Stimulated activated naive B cell treated with anti-CD40 and anti-IgM and Interleukin-4, amounts not matched to agents 10 μg/mL and 1 μg/mL and 100 μg/mL, for 72 hours (primary cell): Measurements from ENCODE around the gene IQCM.

Experiments
- ATAC-seq, 2 donors: fragments of 150-1000 bp; cut with Tn5 transposase; replicated peaks; 2 replicates each; pipeline ENCODE4 v1.10.0; 2021; ENCODE audit warnings: moderate library complexity in 1 of 2
- DNase-seq: peaks from one replicate; pipeline ENCODE4 v3.0.0; 2021
- H3K27ac Mint-ChIP-seq: one replicate; pipeline ENCODE4 v1.8.0; 2022; ENCODE audit warnings: mild to moderate bottlenecking, mixed read lengths
- H3K27me3 Mint-ChIP-seq, 2 donors: one replicate each; pipeline ENCODE4 v1.8.0; 2022; ENCODE audit warnings: mixed read lengths in 2 of 2
- H3K36me3 Mint-ChIP-seq, 2 donors: one replicate each; pipeline ENCODE4 v1.8.0; 2022; ENCODE audit warnings: mixed read lengths in 2 of 2, mild to moderate bottlenecking in 1 of 2
- H3K4me1 Mint-ChIP-seq, 2 donors: one replicate each; pipeline ENCODE4 v1.8.0; 2022; ENCODE audit warnings: mixed read lengths in 2 of 2, mild to moderate bottlenecking in 1 of 2
- H3K4me3 Mint-ChIP-seq, 2 donors: one replicate each; pipeline ENCODE4 v1.8.0; 2022; ENCODE audit warnings: mild to moderate bottlenecking in 2 of 2, mixed read lengths in 2 of 2, moderate library complexity in 1 of 2
- H3K9me3 Mint-ChIP-seq, 2 donors: one replicate each; pipeline ENCODE4 v1.8.0; 2022; ENCODE audit warnings: mixed read lengths in 2 of 2, mild to moderate bottlenecking in 1 of 2

The IQCM gene

GRCh38 chr4:149711593-149712365 is 103.9 kb downstream of the IQCM start:
- Mint-ChIP-seq H3K27me3 (no peaks in the 10 kb centered on the region), H3K9me3 (no peaks in the 10 kb centered on the region), H3K27ac (no peak overlapping the region), H3K4me3 (no peak overlapping the region), H3K4me1 (no peaks in the 10 kb centered on the region), H3K36me3 (no peaks in the 10 kb centered on the region)
- ATAC-seq (no peak), DNase-seq (no peak)

GRCh38 chr4:149709640-149710039 is 106.0 kb downstream of the IQCM start:
- Mint-ChIP-seq H3K4me1 (no peaks in the 10 kb centered on the region), H3K27ac (no peak overlapping the region), H3K4me3 (no peak overlapping the region), H3K27me3 (no peaks in the 10 kb centered on the region), H3K36me3 (no peaks in the 10 kb centered on the region), H3K9me3 (no peaks in the 10 kb centered on the region)
- ATAC-seq = no peak
- DNase-seq = no peak

GRCh38 chr4:149708513-149709130 is 107.0 kb downstream of the IQCM start:
- peaks cover 0 to 4% of the 10 kb centered on the region in 2 donors for H3K9me3 Mint-ChIP-seq
- H3K27me3 Mint-ChIP-seq = no peaks in the 10 kb centered on the region
- no peak overlapping the region for H3K27ac Mint-ChIP-seq
- H3K4me1 Mint-ChIP-seq = no peaks in the 10 kb centered on the region
- no peak for ATAC-seq
- DNase-seq = no peak
- no peak overlapping the region for H3K4me3 Mint-ChIP-seq
- H3K36me3 Mint-ChIP-seq = no peaks in the 10 kb centered on the region

- H3K36me3 Mint-ChIP-seq = no peaks in the 10 kb centered on the region
- H3K27ac Mint-ChIP-seq = no peak overlapping the region
- no peaks in the 10 kb centered on the region for H3K27me3 Mint-ChIP-seq
- no peaks in the 10 kb centered on the region for H3K4me1 Mint-ChIP-seq
- ATAC-seq = no peak
- no peak for DNase-seq
- peaks cover 0 to 4% of the 10 kb centered on the region in 2 donors for H3K9me3 Mint-ChIP-seq
- H3K4me3 Mint-ChIP-seq = no peak overlapping the region
Observed at GRCh38 chr4:149707862-149708261, 107.8 kb downstream of the IQCM start.

- DNase-seq (no peak), ATAC-seq (no peak)
- no peak overlapping the region for H3K27ac Mint-ChIP-seq
- no peaks in the 10 kb centered on the region for H3K4me1 Mint-ChIP-seq
- no peaks in the 10 kb centered on the region for H3K36me3 Mint-ChIP-seq
- H3K9me3 Mint-ChIP-seq = peaks cover 0 to 4% of the 10 kb centered on the region in 2 donors
- no peaks in the 10 kb centered on the region for H3K27me3 Mint-ChIP-seq
- H3K4me3 Mint-ChIP-seq = no peak overlapping the region
Observed at GRCh38 chr4:149706942-149707341, 108.7 kb downstream of the IQCM start.

GRCh38 chr4:149702414-149703293 is 113.0 kb downstream of the IQCM start:
- ATAC-seq = no peak
- Mint-ChIP-seq H3K36me3 (no peaks in the 10 kb centered on the region), H3K27ac (no peak overlapping the region), H3K4me1 (no peaks in the 10 kb centered on the region), H3K9me3 (peaks cover 0 to 7% of the 10 kb centered on the region in 2 donors), H3K27me3 (no peaks in the 10 kb centered on the region), H3K4me3 (no peak overlapping the region)
- DNase-seq = no peak

GRCh38 chr4:149701435-149702156 is 114.0 kb downstream of the IQCM start:
- H3K27me3 Mint-ChIP-seq = no peaks in the 10 kb centered on the region
- H3K4me3 Mint-ChIP-seq = no peak overlapping the region
- ATAC-seq = no peak
- H3K27ac Mint-ChIP-seq = no peak overlapping the region
- no peak for DNase-seq
- H3K9me3 Mint-ChIP-seq = peaks cover 0 to 7% of the 10 kb centered on the region in 2 donors
- H3K36me3 Mint-ChIP-seq = no peaks in the 10 kb centered on the region
- H3K4me1 Mint-ChIP-seq = no peaks in the 10 kb centered on the region

GRCh38 chr4:149700272-149700671 is 115.4 kb downstream of the IQCM start:
- ATAC-seq = no peak

GRCh38 chr4:149699642-149700041 is 116.0 kb downstream of the IQCM start:
- Mint-ChIP-seq H3K36me3 (no peaks in the 10 kb centered on the region), H3K4me1 (no peaks in the 10 kb centered on the region), H3K27ac (no peak overlapping the region), H3K9me3 (peaks cover 0 to 7% of the 10 kb centered on the region in 2 donors), H3K4me3 (no peak overlapping the region), H3K27me3 (no peaks in the 10 kb centered on the region)
- no peak for DNase-seq
- no peak for ATAC-seq

More at GRCh38 chr4:149700272-149700671, 115.4 kb downstream of the IQCM start:
- Mint-ChIP-seq H3K4me3 (no peak overlapping the region), H3K36me3 (no peaks in the 10 kb centered on the region), H3K27me3 (no peaks in the 10 kb centered on the region), H3K9me3 (peaks cover 0 to 7% of the 10 kb centered on the region in 2 donors), H3K4me1 (no peaks in the 10 kb centered on the region), H3K27ac (no peak overlapping the region)
- no peak for DNase-seq

- Mint-ChIP-seq H3K4me3 (no peak overlapping the region), H3K27ac (no peak overlapping the region), H3K27me3 (no peaks in the 10 kb centered on the region), H3K4me1 (no peaks in the 10 kb centered on the region), H3K36me3 (no peaks in the 10 kb centered on the region), H3K9me3 (peaks cover 2 to 7% of the 10 kb centered on the region in 2 donors)
- ATAC-seq = no peak
- no peak for DNase-seq
Observed at GRCh38 chr4:149690726-149691125, 124.9 kb downstream of the IQCM start.

- ATAC-seq (no peak), DNase-seq (no peak)
- H3K27me3 Mint-ChIP-seq = no peaks in the 10 kb centered on the region
- H3K4me3 Mint-ChIP-seq = no peak overlapping the region
- H3K36me3 Mint-ChIP-seq = no peaks in the 10 kb centered on the region
- H3K27ac Mint-ChIP-seq = no peak overlapping the region
- H3K4me1 Mint-ChIP-seq = no peaks in the 10 kb centered on the region
- peaks cover 2 to 7% of the 10 kb centered on the region in 2 donors for H3K9me3 Mint-ChIP-seq
Observed at GRCh38 chr4:149684516-149684915, 131.1 kb downstream of the IQCM start.

GRCh38 chr4:149676076-149676475 is 139.6 kb downstream of the IQCM start:
- Mint-ChIP-seq H3K9me3 (peaks cover 10 to 11% of the 10 kb centered on the region in 2 donors), H3K4me3 (no peak overlapping the region), H3K4me1 (no peaks in the 10 kb centered on the region), H3K36me3 (no peaks in the 10 kb centered on the region), H3K27ac (no peak overlapping the region), H3K27me3 (no peaks in the 10 kb centered on the region)
- ATAC-seq (no peak), DNase-seq (no peak)

- Mint-ChIP-seq H3K36me3 (no peaks in the 10 kb centered on the region), H3K9me3 (no peaks in the 10 kb centered on the region), H3K4me1 (no peaks in the 10 kb centered on the region), H3K27ac (no peak overlapping the region), H3K4me3 (no peak overlapping the region), H3K27me3 (no peaks in the 10 kb centered on the region)
- ATAC-seq (no peak), DNase-seq (no peak)
Observed at GRCh38 chr4:149645790-149646189, 169.9 kb downstream of the IQCM start.

GRCh38 chr4:149638073-149638472 is 177.6 kb downstream of the IQCM start:
- no peak for DNase-seq
- ATAC-seq = no peak
- no peaks in the 10 kb centered on the region for H3K27me3 Mint-ChIP-seq
- no peak overlapping the region for H3K4me3 Mint-ChIP-seq
- peaks cover 3 to 4% of the 10 kb centered on the region in 2 donors for H3K9me3 Mint-ChIP-seq
- H3K27ac Mint-ChIP-seq = no peak overlapping the region
- no peaks in the 10 kb centered on the region for H3K36me3 Mint-ChIP-seq
- H3K4me1 Mint-ChIP-seq = no peaks in the 10 kb centered on the region
